Effector CD4-positive, alpha-beta T cell (primary cell): Measurements from ENCODE around the gene RPL22L1.
"Not testable (repeated sequence)": the region's sequence is repeated elsewhere in the genome, so short reads cannot be mapped to it uniquely, and the experiment has no call there.

ENCODE experiments used
- DNase-seq: peaks from one replicate; pipeline ENCODE4 v3.0.0-alpha.2; 2020

Gene RPL22L1

GRCh38 chr3:170826047-170826446 lies 43.9 kb downstream of the RPL22L1 start:
- no peak for DNase-seq

DNA sequence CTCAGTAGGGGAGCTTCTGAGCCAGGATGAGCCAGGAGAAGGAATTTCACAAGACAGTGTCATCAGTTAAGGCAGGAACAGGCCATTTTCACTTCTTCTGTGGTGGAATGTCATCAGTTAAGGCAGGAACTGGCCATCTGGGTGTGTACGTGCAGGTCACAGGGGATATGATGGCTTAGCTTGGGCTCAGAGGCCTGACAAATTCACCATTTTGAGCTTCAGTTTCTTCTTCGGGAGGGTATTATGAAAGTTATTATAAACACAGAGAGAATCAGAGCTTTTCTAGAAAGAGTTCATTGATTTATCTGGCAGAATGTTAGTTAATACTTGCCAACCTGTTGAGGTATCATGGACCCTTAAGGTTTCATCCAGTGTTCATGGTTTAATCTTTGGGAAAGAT lies 46.4 kb downstream of the RPL22L1 start:
- not testable (repeated sequence) for DNase-seq

DNA sequence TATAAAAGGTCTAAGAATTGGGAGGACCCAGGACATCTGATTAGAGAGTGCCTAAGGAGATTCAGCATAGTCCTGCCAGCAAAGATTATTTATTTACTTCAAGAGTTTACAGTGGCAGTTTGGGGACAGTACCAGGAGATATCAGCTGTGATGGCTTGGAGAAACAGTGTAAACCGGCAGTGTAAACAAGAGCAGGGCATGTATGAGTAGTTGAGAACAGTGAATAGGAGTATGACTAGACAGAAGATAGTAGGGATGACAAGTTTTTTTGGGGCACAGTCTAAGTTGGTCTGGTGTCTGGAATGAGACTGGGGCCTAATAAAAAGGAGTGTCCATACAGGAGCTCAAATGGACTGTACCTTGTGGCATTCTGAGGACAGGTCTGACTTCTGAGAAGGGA lies 51.7 kb downstream of the RPL22L1 start:
- DNase-seq, result not testable (repeated sequence)

- DNase-seq, result not testable (repeated sequence)
These were observed 52.5 kb downstream of the RPL22L1 start for GRCh38 chr3:170817471-170817870.

GRCh38 chr3:170816841-170817240 lies 53.2 kb downstream of the RPL22L1 start:
- no peak for DNase-seq

GRCh38 chr3:170816341-170816740 lies 53.7 kb downstream of the RPL22L1 start:
- DNase-seq, result no peak

- no peak for DNase-seq
These were observed 54.1 kb downstream of the RPL22L1 start for GRCh38 chr3:170815936-170816335.

GRCh38 chr3:170815340-170815739 lies 54.7 kb downstream of the RPL22L1 start:
- DNase-seq, result no peak
